ENCODE data around the gene RUNDC1. TPM values are rescaled to one million over a fixed set of nuclear protein-coding genes. Genes with fewer than 3 reads are reported as not detected.

Gene RUNDC1
- total RNA-seq, 1 experiment from 2014 or later, result 11.2 TPM

DNA sequence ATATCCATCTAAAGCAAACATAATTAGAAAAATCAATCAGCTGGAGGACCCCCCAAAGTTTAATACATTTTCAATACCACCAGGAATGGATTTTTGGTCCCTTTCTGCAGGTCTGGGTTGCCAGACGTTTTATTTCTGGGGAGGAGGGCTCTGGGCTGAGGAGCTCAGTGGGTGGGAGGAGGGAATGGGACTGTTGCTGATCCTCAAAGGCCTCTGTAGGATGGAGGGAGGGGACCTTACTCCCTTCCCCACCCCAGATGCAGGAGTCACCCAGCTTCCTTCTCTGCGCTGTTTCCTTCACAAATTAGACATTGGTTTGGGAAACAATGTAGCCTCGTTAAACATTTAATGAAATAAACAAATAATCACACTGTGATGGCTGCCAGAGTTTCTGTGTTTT is 51.3 kb downstream of the RUNDC1 start:
- ATAC-seq (no peak), DNase-seq (ENCODE audit: low read depth, low spot score) (no peak)
- CTCF ChIA-PET, result no interaction called here
- Histone ChIP-seq H3K4me1 (ENCODE audit: control insufficient read depth, insufficient read depth, low read length) (no peaks in the 10 kb centered on the region), H3K27ac (ENCODE audit: low read length) (no peak overlapping the region), H3K4me3 (ENCODE audit: low read depth in 2 of 2, low read length in 2 of 2) (no peak overlapping the region), H3K9me3 (ENCODE audit: control insufficient read depth, insufficient read depth, low read depth, low read length) (no peaks in the 10 kb centered on the region), H3K36me3 (ENCODE audit: control insufficient read depth, insufficient read depth, low read length) (no peaks in the 10 kb centered on the region), H3K27me3 (ENCODE audit: control insufficient read depth, insufficient read depth, low read length) (no peaks in the 10 kb centered on the region)
- POLR2A ChIA-PET, result interaction anchor here (0.6 kb wide), 1 partner anchor 24 kb away, joined by 7 read pairs; no protein-coding TSS in a partner anchor
- in situ Hi-C loops (cut with HindIII; ENCODE audit: low pct_unique_long_range_greater_than_20kb, low sequenced_read_pairs) (no loop called here), intact Hi-C loops (cut with micrococcal nuclease; ENCODE audit: unreplicated experiment) (no loop called here)
- no TSS peak for BruUV-seq (replicated peaks)
- TF ChIP-seq, protein P1, sequence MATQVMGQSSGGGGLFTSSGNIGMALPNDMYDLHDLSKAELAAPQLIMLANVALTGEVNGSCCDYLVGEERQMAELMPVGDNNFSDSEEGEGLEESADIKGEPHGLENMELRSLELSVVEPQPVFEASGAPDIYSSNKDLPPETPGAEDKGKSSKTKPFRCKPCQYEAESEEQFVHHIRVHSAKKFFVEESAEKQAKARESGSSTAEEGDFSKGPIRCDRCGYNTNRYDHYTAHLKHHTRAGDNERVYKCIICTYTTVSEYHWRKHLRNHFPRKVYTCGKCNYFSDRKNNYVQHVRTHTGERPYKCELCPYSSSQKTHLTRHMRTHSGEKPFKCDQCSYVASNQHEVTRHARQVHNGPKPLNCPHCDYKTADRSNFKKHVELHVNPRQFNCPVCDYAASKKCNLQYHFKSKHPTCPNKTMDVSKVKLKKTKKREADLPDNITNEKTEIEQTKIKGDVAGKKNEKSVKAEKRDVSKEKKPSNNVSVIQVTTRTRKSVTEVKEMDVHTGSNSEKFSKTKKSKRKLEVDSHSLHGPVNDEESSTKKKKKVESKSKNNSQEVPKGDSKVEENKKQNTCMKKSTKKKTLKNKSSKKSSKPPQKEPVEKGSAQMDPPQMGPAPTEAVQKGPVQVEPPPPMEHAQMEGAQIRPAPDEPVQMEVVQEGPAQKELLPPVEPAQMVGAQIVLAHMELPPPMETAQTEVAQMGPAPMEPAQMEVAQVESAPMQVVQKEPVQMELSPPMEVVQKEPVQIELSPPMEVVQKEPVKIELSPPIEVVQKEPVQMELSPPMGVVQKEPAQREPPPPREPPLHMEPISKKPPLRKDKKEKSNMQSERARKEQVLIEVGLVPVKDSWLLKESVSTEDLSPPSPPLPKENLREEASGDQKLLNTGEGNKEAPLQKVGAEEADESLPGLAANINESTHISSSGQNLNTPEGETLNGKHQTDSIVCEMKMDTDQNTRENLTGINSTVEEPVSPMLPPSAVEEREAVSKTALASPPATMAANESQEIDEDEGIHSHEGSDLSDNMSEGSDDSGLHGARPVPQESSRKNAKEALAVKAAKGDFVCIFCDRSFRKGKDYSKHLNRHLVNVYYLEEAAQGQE (IDR thresholded peaks at IDR 0.05; ENCODE audit: insufficient read depth in 1 of 2, low read depth in 2 of 2, low read length in 1 of 2), result no peak
- TF ChIP-seq SIN3A (IDR thresholded peaks at IDR 0.05; ENCODE audit: borderline replicate concordance, insufficient read depth, low read depth, low read length), result no peak
- TF ChIP-seq TCF7L2 (IDR thresholded peaks at IDR 0.05; ENCODE audit: low read depth, low read length), result no peak
- no peak for TF ChIP-seq POLR2AphosphoS5 (IDR thresholded peaks at IDR 0.05; ENCODE audit: low read depth, low read length)
- TF ChIP-seq, protein P2, sequence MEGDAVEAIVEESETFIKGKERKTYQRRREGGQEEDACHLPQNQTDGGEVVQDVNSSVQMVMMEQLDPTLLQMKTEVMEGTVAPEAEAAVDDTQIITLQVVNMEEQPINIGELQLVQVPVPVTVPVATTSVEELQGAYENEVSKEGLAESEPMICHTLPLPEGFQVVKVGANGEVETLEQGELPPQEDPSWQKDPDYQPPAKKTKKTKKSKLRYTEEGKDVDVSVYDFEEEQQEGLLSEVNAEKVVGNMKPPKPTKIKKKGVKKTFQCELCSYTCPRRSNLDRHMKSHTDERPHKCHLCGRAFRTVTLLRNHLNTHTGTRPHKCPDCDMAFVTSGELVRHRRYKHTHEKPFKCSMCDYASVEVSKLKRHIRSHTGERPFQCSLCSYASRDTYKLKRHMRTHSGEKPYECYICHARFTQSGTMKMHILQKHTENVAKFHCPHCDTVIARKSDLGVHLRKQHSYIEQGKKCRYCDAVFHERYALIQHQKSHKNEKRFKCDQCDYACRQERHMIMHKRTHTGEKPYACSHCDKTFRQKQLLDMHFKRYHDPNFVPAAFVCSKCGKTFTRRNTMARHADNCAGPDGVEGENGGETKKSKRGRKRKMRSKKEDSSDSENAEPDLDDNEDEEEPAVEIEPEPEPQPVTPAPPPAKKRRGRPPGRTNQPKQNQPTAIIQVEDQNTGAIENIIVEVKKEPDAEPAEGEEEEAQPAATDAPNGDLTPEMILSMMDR (IDR thresholded peaks at IDR 0.05), result no peak

DNA sequence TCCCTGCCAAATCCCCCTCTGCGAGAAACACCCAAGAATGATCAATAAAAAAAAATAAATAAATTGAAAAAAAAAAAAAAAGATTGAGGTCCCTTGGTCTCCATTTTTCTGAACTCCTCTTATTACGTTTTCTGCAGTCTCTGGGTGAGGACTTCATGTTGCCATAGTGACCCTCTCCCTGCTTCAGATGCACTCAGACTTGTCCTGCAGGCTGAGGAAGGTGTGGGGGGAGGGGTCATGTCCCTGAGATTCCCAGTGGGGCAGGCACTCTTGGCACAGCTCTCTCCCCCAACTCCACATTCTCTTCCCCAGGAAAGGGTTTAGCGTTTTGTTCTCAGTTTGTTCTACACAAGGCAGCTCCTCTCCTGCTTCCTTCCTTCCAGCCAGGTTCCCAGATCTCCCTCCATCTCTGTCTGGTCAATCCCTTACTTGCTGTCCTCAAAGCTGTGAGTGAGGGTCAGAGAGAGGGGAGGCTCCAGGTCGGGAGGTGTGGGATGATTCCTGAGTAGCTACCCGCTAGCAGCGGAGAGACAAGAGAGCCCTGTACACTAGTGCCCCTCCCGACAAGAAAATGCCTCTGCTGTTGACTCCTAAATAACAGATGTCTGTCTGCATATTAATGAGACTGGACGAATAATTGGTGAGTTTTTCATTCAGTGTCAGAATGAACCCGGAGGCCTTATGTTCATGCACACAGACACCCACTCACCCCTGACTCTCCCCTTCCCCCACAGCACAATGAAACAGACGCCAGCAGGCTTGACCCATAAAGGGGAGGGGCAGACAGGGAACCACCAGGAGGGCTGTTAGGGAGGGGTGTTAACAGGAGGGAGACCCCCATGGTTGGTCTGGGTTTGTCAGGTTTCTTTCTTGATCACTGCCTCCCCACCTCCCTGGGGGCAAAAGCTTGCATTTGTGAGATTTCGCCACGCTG is 53.9 kb downstream of the RUNDC1 start:
- TF ChIP-seq SIN3A (IDR thresholded peaks at IDR 0.05; ENCODE audit: borderline replicate concordance, insufficient read depth, low read depth, low read length) (no peak), TCF7L2 (IDR thresholded peaks at IDR 0.05; ENCODE audit: low read depth, low read length) (no peak), POLR2AphosphoS5 (IDR thresholded peaks at IDR 0.05; ENCODE audit: low read depth, low read length) (no peak)
- TF ChIP-seq, protein P2 (IDR thresholded peaks at IDR 0.05), result no peak
- TF ChIP-seq, protein P1 (IDR thresholded peaks at IDR 0.05; ENCODE audit: insufficient read depth in 1 of 2, low read depth in 2 of 2, low read length in 1 of 2), result no peak
- no peaks in the 10 kb centered on the region for H3K9me3 ChIP-seq (ENCODE audit: control insufficient read depth, insufficient read depth, low read depth, low read length)
- no TSS peak for BruUV-seq (replicated peaks)
- H3K4me3 ChIP-seq (ENCODE audit: low read depth in 2 of 2, low read length in 2 of 2), result no peak overlapping the region
- H3K36me3 ChIP-seq (ENCODE audit: control insufficient read depth, insufficient read depth, low read length), result no peaks in the 10 kb centered on the region
- H3K4me1 ChIP-seq (ENCODE audit: control insufficient read depth, insufficient read depth, low read length), result no peaks in the 10 kb centered on the region
- no peak overlapping the region for H3K27ac ChIP-seq (ENCODE audit: low read length)
- CTCF ChIA-PET, result no interaction called here
- in situ Hi-C loops (cut with HindIII; ENCODE audit: low pct_unique_long_range_greater_than_20kb, low sequenced_read_pairs) (no loop called here), intact Hi-C loops (cut with micrococcal nuclease; ENCODE audit: unreplicated experiment) (no loop called here)
- ATAC-seq, result no peak
- POLR2A ChIA-PET, result interaction anchor here (0.7 kb wide), 1 partner anchor 13 kb away, joined by 4 read pairs; no protein-coding TSS in a partner anchor
- no peak for DNase-seq (ENCODE audit: low read depth, low spot score)
- no peaks in the 10 kb centered on the region for H3K27me3 ChIP-seq (ENCODE audit: control insufficient read depth, insufficient read depth, low read length)
